Measurements from ENCODE around the gene PDPK1.

GRCh38 chr16:2499890-2500429 lies 37.9 kb upstream of the PDPK1 start:
- TF ChIP-seq CTCF (IDR thresholded peaks at IDR 0.05) = no peak
- no peak for TF ChIP-seq POLR2A (IDR thresholded peaks at IDR 0.05)

Data from lower leg skin (tissue), 3 donors.